Measurements from ENCODE around the gene MPP3.

MPP3 gene

GRCh38 chr17:43805117-43805516, 27.8 kb downstream of the MPP3 start:
- Histone ChIP-seq H3K4me3 (ENCODE audit: low read length) (no peak overlapping the region), H4K20me1 (ENCODE audit: control insufficient read depth, insufficient read depth, low read depth, low read length) (no peaks in the 10 kb centered on the region), H3K27ac (ENCODE audit: low read depth, low read length) (no peak overlapping the region), H3K27me3 (ENCODE audit: control insufficient read depth, low read length) (peaks cover 24% of the 10 kb centered on the region), H3K9me2 (replicated peaks; ENCODE audit: control insufficient read depth, low read length) (no peaks in the 10 kb centered on the region), H3F3A (ENCODE audit: control insufficient read depth, insufficient read depth) (no peaks in the 10 kb centered on the region), H3K4me1 (ENCODE audit: control insufficient read depth, low read length) (peaks cover 3% of the 10 kb centered on the region; the same call in 1 of the 2 replicates), H3K36me3 (ENCODE audit: control insufficient read depth, low read length) (no peaks in the 10 kb centered on the region), H3K79me2 (ENCODE audit: control insufficient read depth, low read length) (no peaks in the 10 kb centered on the region), H3K4me2 (ENCODE audit: low read length) (no peak overlapping the region), H3K9me3 (ENCODE audit: control insufficient read depth, insufficient read depth, low read length) (no peaks in the 10 kb centered on the region)
- TF ChIP-seq EZH2phosphoT487 (IDR thresholded peaks at IDR 0.05; ENCODE audit: borderline replicate concordance, low read length) (no peak), CTCF (IDR thresholded peaks at IDR 0.05; ENCODE audit: low read depth, low read length, poor library complexity, severe bottlenecking) (no peak)

GRCh38 chr17:43803758-43804157, 29.2 kb downstream of the MPP3 start:
- TF ChIP-seq CTCF (IDR thresholded peaks at IDR 0.05; ENCODE audit: low read depth, low read length, poor library complexity, severe bottlenecking) (no peak), EZH2phosphoT487 (IDR thresholded peaks at IDR 0.05; ENCODE audit: borderline replicate concordance, low read length) (no peak)
- Histone ChIP-seq H3K27me3 (ENCODE audit: control insufficient read depth, low read length) (peaks cover 27% of the 10 kb centered on the region), H4K20me1 (ENCODE audit: control insufficient read depth, insufficient read depth, low read depth, low read length) (no peaks in the 10 kb centered on the region), H3K79me2 (ENCODE audit: control insufficient read depth, low read length) (no peaks in the 10 kb centered on the region), H3K36me3 (ENCODE audit: control insufficient read depth, low read length) (no peaks in the 10 kb centered on the region), H3K27ac (ENCODE audit: low read depth, low read length) (no peak overlapping the region), H3K4me1 (ENCODE audit: control insufficient read depth, low read length) (peaks cover 3% of the 10 kb centered on the region; the same call in 1 of the 2 replicates), H3K9me3 (ENCODE audit: control insufficient read depth, insufficient read depth, low read length) (no peaks in the 10 kb centered on the region), H3F3A (ENCODE audit: control insufficient read depth, insufficient read depth) (no peaks in the 10 kb centered on the region), H3K4me2 (ENCODE audit: low read length) (no peak overlapping the region), H3K9me2 (replicated peaks; ENCODE audit: control insufficient read depth, low read length) (no peaks in the 10 kb centered on the region), H3K4me3 (ENCODE audit: low read length) (no peak overlapping the region)

GRCh38 chr17:43801844-43802243, 31.1 kb downstream of the MPP3 start:
- Histone ChIP-seq H3F3A (ENCODE audit: control insufficient read depth, insufficient read depth) (no peaks in the 10 kb centered on the region), H3K4me1 (ENCODE audit: control insufficient read depth, low read length) (peaks cover 3% of the 10 kb centered on the region; the same call in 1 of the 2 replicates), H3K4me2 (ENCODE audit: low read length) (no peak overlapping the region), H3K36me3 (ENCODE audit: control insufficient read depth, low read length) (no peaks in the 10 kb centered on the region), H3K9me3 (ENCODE audit: control insufficient read depth, insufficient read depth, low read length) (no peaks in the 10 kb centered on the region), H4K20me1 (ENCODE audit: control insufficient read depth, insufficient read depth, low read depth, low read length) (no peaks in the 10 kb centered on the region), H3K27ac (ENCODE audit: low read depth, low read length) (no peak overlapping the region), H3K4me3 (ENCODE audit: low read length) (no peak overlapping the region), H3K27me3 (ENCODE audit: control insufficient read depth, low read length) (peaks cover 23% of the 10 kb centered on the region), H3K9me2 (replicated peaks; ENCODE audit: control insufficient read depth, low read length) (no peaks in the 10 kb centered on the region), H3K79me2 (ENCODE audit: control insufficient read depth, low read length) (no peaks in the 10 kb centered on the region)
- TF ChIP-seq CTCF (IDR thresholded peaks at IDR 0.05; ENCODE audit: low read depth, low read length, poor library complexity, severe bottlenecking) (no peak), EZH2phosphoT487 (IDR thresholded peaks at IDR 0.05; ENCODE audit: borderline replicate concordance, low read length) (no peak)

All from DOHH2 (cell line).